Peyer's patch (tissue), 4 donors: Measurements from ENCODE around the gene GPT2. TPM values are rescaled to one million over a fixed set of nuclear protein-coding genes. Genes with fewer than 3 reads are reported as not detected.

Experiments used
- DNase-seq, 3 donors: peaks; one replicate each; pipeline ENCODE4 v3.0.0-alpha.2; 2017 to 2019
- H3K27ac ChIP-seq, 4 donors: fragments of 200-600 bp; sonication (generic); one replicate each; pipeline ENCODE4 v1.5.1; 2016 to 2019
- H3K27me3 ChIP-seq, 2 donors: fragments of 200-600 bp; sonication (generic); one replicate each; pipeline ENCODE4 v1.5.1; 2019
- H3K36me3 ChIP-seq, 3 donors: fragments of 200-600 bp; sonication (generic); one replicate each; pipeline ENCODE4 v1.5.1; 2016 to 2019
- H3K4me1 ChIP-seq, 4 donors: fragments of 200-600 bp; sonication (generic); one replicate each; pipeline ENCODE4 v1.5.1; 2016 to 2019
- H3K4me3 ChIP-seq, 4 donors: fragments of 200-600 bp; sonication (generic); 1 replicate in 3 of 4; 2 replicates in 1 of 4; pipeline ENCODE4 v1.5.1; 2016 to 2019; ENCODE audit warnings: mild to moderate bottlenecking in 1 of 4
- H3K9me3 ChIP-seq, 4 donors: fragments of 200-600 bp; sonication (generic); one replicate each; pipeline ENCODE4 v1.5.1; 2016 to 2019; ENCODE audit warnings: mild to moderate bottlenecking in 1 of 4
- CTCF ChIP-seq, 6 experiments: fragments of 450-650 bp in 4 of 6; fragments of 200-600 bp in 2 of 6; sonication (generic) in 1 of 6; IDR thresholded peaks; one replicate each; pipeline ENCODE4 v1.5.1; 2017 to 2019; ENCODE audit warnings: antibody characterized with exemption in 6 of 6, mild to moderate bottlenecking in 3 of 6, moderate library complexity in 1 of 6
- POLR2A ChIP-seq, 2 donors: fragments of 450-650 bp; IDR thresholded peaks; one replicate each; pipeline ENCODE4 v1.5.1; 2017; ENCODE audit warnings: antibody characterized with exemption in 2 of 2, mild to moderate bottlenecking in 2 of 2, moderate library complexity in 2 of 2
- small RNA-seq, 2 donors: library from RNA; depleted of rRNA; stranded (forward); fragments of <200 nt; gene quantifications; one replicate each; pipeline ENCODE3, GENCODE V24; 2016
- total RNA-seq, 4 donors: library from RNA; depleted of rRNA; stranded (reverse); fragments of >200 nt; gene quantifications; one replicate each; pipeline ENCODE4 v1.1.0, GENCODE V29; 2016

GPT2 gene
- total RNA-seq, 4 donors from 2014 or later = 9.6 to 23.1 (median 18.2) TPM

GRCh38 chr16:46973996-46974324 is 89.8 kb downstream of the GPT2 start:
- Histone ChIP-seq H3K36me3 (peaks cover 0 to 12% (median 0%) of the 10 kb centered on the region in 3 donors), H3K27me3 (no peaks in the 10 kb centered on the region), H3K4me1 (peaks cover 0 to 24% (median 7%) of the 10 kb centered on the region in 4 donors), H3K27ac (peak overlapping the region; percentile 95 to 100 (median 97)), H3K4me3 (peak overlapping the region; percentile 79 to 98 (median 90)), H3K9me3 (no peaks in the 10 kb centered on the region)
- TF ChIP-seq POLR2A (IDR thresholded peaks at IDR 0.05) (no peak), CTCF (IDR thresholded peaks at IDR 0.05) (no peak)
- no peak for DNase-seq

- peak overlapping the region; percentile 79 to 98 (median 90) for H3K4me3 ChIP-seq
- H3K36me3 ChIP-seq = peaks cover 0 to 8% (median 0%) of the 10 kb centered on the region in 3 donors
- no peaks in the 10 kb centered on the region for H3K9me3 ChIP-seq
- H3K4me1 ChIP-seq = peaks cover 0 to 24% (median 7%) of the 10 kb centered on the region in 4 donors
- H3K27me3 ChIP-seq = no peaks in the 10 kb centered on the region
- TF ChIP-seq CTCF (IDR thresholded peaks at IDR 0.05) (peak in 5 of 6 experiments; percentile 6 to 36 (median 28)), POLR2A (IDR thresholded peaks at IDR 0.05) (no peak)
- peak in 1 of 3 donors; percentile 23 for DNase-seq
- H3K27ac ChIP-seq = peak overlapping the region; percentile 95 to 100 (median 97)
Observed at GRCh38 chr16:46974352-46974751, 90.2 kb downstream of the GPT2 start.

- Histone ChIP-seq H3K4me1 (peaks cover 0 to 21% (median 7%) of the 10 kb centered on the region in 4 donors), H3K4me3 (no peak overlapping the region), H3K9me3 (no peaks in the 10 kb centered on the region), H3K36me3 (peaks cover 0 to 3% (median 0%) of the 10 kb centered on the region in 3 donors), H3K27ac (no peak overlapping the region), H3K27me3 (no peaks in the 10 kb centered on the region)
- TF ChIP-seq CTCF (IDR thresholded peaks at IDR 0.05) (no peak), POLR2A (IDR thresholded peaks at IDR 0.05) (no peak)
- no peak for DNase-seq
Observed at GRCh38 chr16:46975165-46975564, 91.0 kb downstream of the GPT2 start.

- H3K27ac ChIP-seq = no peak overlapping the region
- no peak overlapping the region for H3K4me3 ChIP-seq
- no peaks in the 10 kb centered on the region for H3K9me3 ChIP-seq
- H3K36me3 ChIP-seq = no peaks in the 10 kb centered on the region
- H3K4me1 ChIP-seq = peaks cover 0 to 17% (median 7%) of the 10 kb centered on the region in 4 donors
- H3K27me3 ChIP-seq = no peaks in the 10 kb centered on the region
- no peak for DNase-seq
- TF ChIP-seq POLR2A (IDR thresholded peaks at IDR 0.05) = no peak
- no peak for TF ChIP-seq CTCF (IDR thresholded peaks at IDR 0.05)
Observed at GRCh38 chr16:46975908-46976470, 91.8 kb downstream of the GPT2 start.

GRCh38 chr16:46976550-46976949 is 92.4 kb downstream of the GPT2 start:
- Histone ChIP-seq H3K9me3 (no peaks in the 10 kb centered on the region), H3K27me3 (no peaks in the 10 kb centered on the region), H3K36me3 (no peaks in the 10 kb centered on the region), H3K4me3 (no peak overlapping the region), H3K27ac (no peak overlapping the region), H3K4me1 (peaks cover 0 to 14% (median 6%) of the 10 kb centered on the region in 4 donors)
- TF ChIP-seq CTCF (IDR thresholded peaks at IDR 0.05) (no peak), POLR2A (IDR thresholded peaks at IDR 0.05) (no peak)
- peak in 1 of 3 donors; percentile 55 for DNase-seq

Small RNA genes within 50 kb of the gene (small RNA-seq; reads per million reads assigned to genes)
- 0 reads per million in 2 donors for gene AC007225.2

Other genes with a start within 250 kb of the GPT2 start
- gene VPS35, start 195.2 kb upstream of the GPT2 start, total RNA-seq = 10 to 100 TPM; 48.1 to 96.2 (median 56.1) TPM
- gene ORC6, start 194.7 kb upstream of the GPT2 start, total RNA-seq = 1 to 10 TPM; 1.9 to 9.1 (median 5.1) TPM
- not detected for gene MYLK3, start 136.0 kb upstream of the GPT2 start, total RNA-seq
- gene C16orf87, start 53.2 kb upstream of the GPT2 start, total RNA-seq = 10 to 100 TPM in 2 of 4 donors, 1 to 10 TPM in 2; 7.9 to 13.5 (median 10.6) TPM
- gene DNAJA2, start 89.3 kb downstream of the GPT2 start, total RNA-seq = 10 to 100 TPM; 30.5 to 45.7 (median 36.5) TPM